A549 (cell line): ENCODE data around the gene MOGAT3.

Experiments
- HOXA7 ChIP-seq: fragments of 250-450 bp; sonication (Bioruptor Pico); IDR thresholded peaks from 2 replicates; pipeline ENCODE4 v1.5.0; 2020; ENCODE audit warnings: mild to moderate bottlenecking, moderate library complexity
- RAD21 ChIP-seq, 2 experiments: fragments of >200 bp in 1 of 2; sonication (Bioruptor Twin) in 1 of 2; formaldehyde crosslinking in 1 of 2; IDR thresholded peaks in 1 of 2; conservative IDR thresholded peaks in 1 of 2; 2 replicates in 1 of 2; 3 replicates in 1 of 2; pipeline ENCODE4 v1.6.1; 2012 to 2018; ENCODE audit warnings: inconsistent platforms in 1 of 2

DNA sequence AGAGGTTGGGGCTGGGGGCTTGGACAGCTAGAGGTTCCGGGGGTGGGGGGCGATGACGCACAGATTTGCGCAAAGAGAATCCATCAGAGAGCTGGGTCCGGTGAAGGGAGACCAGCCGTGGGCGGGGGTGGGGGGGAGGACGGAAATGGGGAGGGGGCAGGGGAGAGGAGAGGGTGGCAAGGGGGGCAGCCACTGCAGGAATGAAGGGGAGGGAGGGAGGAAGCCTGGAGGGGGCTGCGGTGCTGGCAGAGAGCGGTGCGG, 34.3 kb downstream of the MOGAT3 start:
- no peak for TF ChIP-seq HOXA7 (CRISPR knock-in tag)
- TF ChIP-seq RAD21 (conservative IDR thresholded peaks at IDR 0.05 in 1 of 2, IDR thresholded peaks at IDR 0.05 in 1 of 2): no peak
